ENCODE measurements around the gene ZP2. TPM values are rescaled to one million over a fixed set of nuclear protein-coding genes. Genes with fewer than 3 reads are reported as not detected.

Gene ZP2
- total and polyA plus RNA-seq, 9 of the 15 experiments (the other 6 are each of a cell fraction or from before 2014, with no cell fraction given) = not detected

GRCh38 chr16:21158208-21159110 is 52.9 kb downstream of the ZP2 start, which contains the start of gene LDAF1 (continued):
- TF ChIP-seq SMAD4 (CRISPR knock-in tag; conservative IDR thresholded peaks at IDR 0.05) (0 out of 2 replicates have a peak, but pooled peaks have one; percentile 50), ZNF174 (CRISPR knock-in tag; IDR thresholded peaks at IDR 0.05) (no peak), YY1 (IDR thresholded peaks at IDR 0.05; ENCODE audit: borderline replicate concordance in 1 of 3, control insufficient read depth in 1 of 3, extremely low read depth in 1 of 3, insufficient read depth in 3 of 3, insufficient read length in 1 of 3, insufficient replicate concordance in 2 of 3, low read depth in 1 of 3, low read length in 2 of 3) (peak in 2 of 3 experiments; percentile 26 to 30), ZBTB7A (IDR thresholded peaks at IDR 0.05; ENCODE audit: borderline replicate concordance, control insufficient read depth, low read depth, low read length) (peak; percentile 44; the same call in 1 of the 2 replicates), ZFP1 (CRISPR knock-in tag; IDR thresholded peaks at IDR 0.05) (no peak)

- Histone ChIP-seq H3K9ac (ENCODE audit: insufficient read depth in 1 of 2, low read depth in 2 of 2, low read length in 2 of 2) (peak overlapping the region in 1 of 2 experiments; percentile 68; a peak in 2 of 4 replicates), H3K79me2 (ENCODE audit: control insufficient read depth, insufficient read depth, low read length) (peaks cover 3% of the 10 kb centered on the region; the same call in 1 of the 3 replicates), H3K27ac (ENCODE audit: extremely low read depth, low read depth, low read length) (no peak overlapping the region), H3K4me3 (no peak overlapping the region), H2AFZ (ENCODE audit: low read depth, low read length) (peak overlapping the region; percentile 99), H3K9me3 (replicated peaks; ENCODE audit: control insufficient read depth, insufficient read depth, low read depth, low read length) (no peaks in the 10 kb centered on the region), H3K27me3 (ENCODE audit: control insufficient read depth in 2 of 2, insufficient read depth in 2 of 2, low read length in 2 of 2) (no peaks in the 10 kb centered on the region), H4K20me1 (replicated peaks; ENCODE audit: control insufficient read depth, insufficient read depth, low read length) (no peaks in the 10 kb centered on the region), H3K4me1 (replicated peaks in 1 of 2; ENCODE audit: control insufficient read depth in 2 of 2, insufficient read depth in 2 of 2, low read length in 2 of 2) (peaks cover 10 to 17% of the 10 kb centered on the region in 2 experiments), H3K36me3 (ENCODE audit: control insufficient read depth, insufficient read depth, low read length) (peaks cover 15% of the 10 kb centered on the region), H3K4me2 (ENCODE audit: insufficient read depth, low read length) (peak overlapping the region; percentile 86), H3K9me1 (ENCODE audit: control insufficient read depth, insufficient read depth, low read length) (no peaks in the 10 kb centered on the region)
- ATAC-seq (no peak), FAIRE-seq (no peak), DNase-seq (ENCODE audit: extremely low read depth in 1 of 4, low spot score in 3 of 4) (no peak)
- intact Hi-C loops (cut with micrococcal nuclease) = loop anchor here (1.0 to 10.0 kb wide), 4 partner anchors 143 to 1163 kb away; no protein-coding TSS in a partner anchor
- WGBS (ENCODE audit: insufficient coverage, low coverage, missing lambda C conversion rate) = 38% methylated on average over 4 of the region's 5 CpGs
- POLR2A ChIA-PET = interaction anchor here (0.6 to 1.1 kb wide), 4 partner anchors 13 to 782 kb away, joined by 3 to 5 read pairs (median 4); no protein-coding TSS in a partner anchor
- BruUV-seq (replicated peaks) = no TSS peak
- CTCF ChIA-PET (ENCODE audit: low intra/inter-chr PET ratio) = interaction anchor here (1.0 to 2.1 kb wide), 3 partner anchors 143 to 1164 kb away, joined by 3 to 12 read pairs (median 9); no protein-coding TSS in a partner anchor
- in situ Hi-C loops (cut with MboI) = loop anchor here (5.0 to 10.0 kb wide), 2 partner anchors 400 to 1157 kb away; no protein-coding TSS in a partner anchor
- TF ChIP-seq EGR1 (conservative IDR thresholded peaks at IDR 0.05) = no peak
- TF ChIP-seq RB1 (IDR thresholded peaks at IDR 0.05; ENCODE audit: low read depth) = no peak
- no peak for TF ChIP-seq ZNF717 (CRISPR knock-in tag; IDR thresholded peaks at IDR 0.05)
- TF ChIP-seq KDM1A (IDR thresholded peaks at IDR 0.05) = peak in 1 of 2 experiments; percentile 44; a peak in 1 of 4 replicates
- no peak for TF ChIP-seq HDAC8 (tag; IDR thresholded peaks at IDR 0.05)
- TF ChIP-seq ZNF785 (CRISPR knock-in tag; IDR thresholded peaks at IDR 0.05) = no peak
- TF ChIP-seq AFF4 (CRISPR knock-in tag; IDR thresholded peaks at IDR 0.05) = no peak
- no peak for TF ChIP-seq ZNF57 (CRISPR knock-in tag; IDR thresholded peaks at IDR 0.05)
- TF ChIP-seq BDP1 (IDR thresholded peaks at IDR 0.05; ENCODE audit: insufficient read depth, insufficient read length) = no peak
- TF ChIP-seq PHF20 (IDR thresholded peaks at IDR 0.05; ENCODE audit: partially characterized antibody) = peak; percentile 14
Observed at GRCh38 chr16:21157632-21158031, 53.7 kb downstream of the ZP2 start.
